Natural killer cell (primary cell): ENCODE data around the gene BPIFB1. TPM values are rescaled to one million over a fixed set of nuclear protein-coding genes. Genes with fewer than 3 reads are reported as not detected.

Experiments used
- ATAC-seq, 3 donors: fragments of 150-1000 bp in 2 of 3; fragments of 200-7000 bp in 1 of 3; cut with Tn5 transposase; 1 replicate in 1 of 3; 2 replicates in 2 of 3; pipeline ENCODE4 v1.10.0; 2021; ENCODE audit warnings: mild to moderate bottlenecking in 2 of 3, moderate library complexity in 2 of 3
- DNase-seq, 2 donors: peaks; one replicate each; pipeline versions ENCODE4 v3.0.0 to v3.0.0-alpha.2; 2013 to 2021; ENCODE audit warnings: mixed read lengths in 1 of 2
- H3K27ac ChIP-seq: one replicate; pipeline ENCODE4 v1.5.1; 2013; ENCODE audit warnings: mild to moderate bottlenecking, low read length
- H3K27me3 ChIP-seq: one replicate; pipeline ENCODE4 v1.6.1; 2013; ENCODE audit warnings: low read length; ENCODE audit not compliant: control insufficient read depth, insufficient read depth
- H3K36me3 ChIP-seq: one replicate; pipeline ENCODE4 v1.6.1; 2013; ENCODE audit warnings: low read length; ENCODE audit not compliant: control insufficient read depth, insufficient read depth
- H3K4me1 ChIP-seq: one replicate; pipeline ENCODE4 v1.6.1; 2013; ENCODE audit warnings: low read length; ENCODE audit not compliant: control insufficient read depth, insufficient read depth
- H3K4me3 ChIP-seq: one replicate; pipeline ENCODE4 v1.5.1; 2013; ENCODE audit warnings: low read length
- H3K9me3 ChIP-seq: one replicate; pipeline ENCODE4 v1.6.1; 2013; ENCODE audit warnings: low read length; ENCODE audit not compliant: control insufficient read depth, insufficient read depth
- H3K27ac Mint-ChIP-seq, 2 donors: one replicate each; pipeline ENCODE4 v1.8.0; 2022; ENCODE audit warnings: mild to moderate bottlenecking in 2 of 2, mixed read lengths in 2 of 2, moderate library complexity in 1 of 2
- H3K27me3 Mint-ChIP-seq, 2 donors: one replicate each; pipeline ENCODE4 v1.8.0; 2022; ENCODE audit warnings: low read depth in 2 of 2, mixed read lengths in 2 of 2
- H3K36me3 Mint-ChIP-seq: one replicate; pipeline ENCODE4 v1.8.0; 2022; ENCODE audit warnings: mixed read lengths
- H3K4me1 Mint-ChIP-seq, 2 donors: one replicate each; pipeline ENCODE4 v1.8.0; 2022; ENCODE audit warnings: mixed read lengths in 2 of 2
- H3K4me3 Mint-ChIP-seq: one replicate; pipeline ENCODE4 v1.8.0; 2022; ENCODE audit warnings: mild to moderate bottlenecking, moderate library complexity, mixed read lengths
- H3K9me3 Mint-ChIP-seq, 2 donors: one replicate each; pipeline ENCODE4 v1.8.0; 2022; ENCODE audit warnings: mixed read lengths in 2 of 2
- WGBS: methylation state at CpG from one replicate; pipeline ENCODE4 v1.1.7; 2013; ENCODE audit warnings: missing lambda C conversion rate; ENCODE audit not compliant: insufficient coverage; 5-methylcytosine and 5-hydroxymethylcytosine counted together
- intact Hi-C: fragments of 100-400 bp; cut with micrococcal nuclease; formaldehyde crosslinking; loops from one replicate; pipeline ENCODE4 v1.14.2; 2022
- total RNA-seq, 4 donors: library from RNA; stranded (reverse); fragments of 120-200 nt in 1 of 4; gene quantifications; one replicate each; pipeline versions ENCODE4 v1.2.3 to v1.2.4, GENCODE V29; 2013 to 2022
- TF ChIP-seq, protein P1 (sequence below): fragments of 200-600 bp; IDR thresholded peaks from one replicate; pipeline ENCODE4 v1.8.0; 2022; ENCODE audit warnings: antibody characterized with exemption

The BPIFB1 gene
- total RNA-seq, 3 donors from 2014 or later (not counting 1 experiment from before 2014, with no cell fraction given), result not detected

GRCh38 chr20:33250666-33251065 is 32.3 kb upstream of the BPIFB1 start:
- Histone ChIP-seq H3K4me1 (no peaks in the 10 kb centered on the region), H3K27me3 (no peaks in the 10 kb centered on the region), H3K27ac (no peak overlapping the region), H3K4me3 (no peak overlapping the region), H3K36me3 (no peaks in the 10 kb centered on the region), H3K9me3 (no peaks in the 10 kb centered on the region)
- no peaks in the 10 kb centered on the region for H3K9me3 Mint-ChIP-seq
- peaks cover 7 to 15% of the 10 kb centered on the region in 2 donors for H3K27me3 Mint-ChIP-seq
- H3K4me1 Mint-ChIP-seq, result no peaks in the 10 kb centered on the region
- no peaks in the 10 kb centered on the region for H3K36me3 Mint-ChIP-seq
- intact Hi-C loops, result no loop called here
- TF ChIP-seq, protein P1, sequence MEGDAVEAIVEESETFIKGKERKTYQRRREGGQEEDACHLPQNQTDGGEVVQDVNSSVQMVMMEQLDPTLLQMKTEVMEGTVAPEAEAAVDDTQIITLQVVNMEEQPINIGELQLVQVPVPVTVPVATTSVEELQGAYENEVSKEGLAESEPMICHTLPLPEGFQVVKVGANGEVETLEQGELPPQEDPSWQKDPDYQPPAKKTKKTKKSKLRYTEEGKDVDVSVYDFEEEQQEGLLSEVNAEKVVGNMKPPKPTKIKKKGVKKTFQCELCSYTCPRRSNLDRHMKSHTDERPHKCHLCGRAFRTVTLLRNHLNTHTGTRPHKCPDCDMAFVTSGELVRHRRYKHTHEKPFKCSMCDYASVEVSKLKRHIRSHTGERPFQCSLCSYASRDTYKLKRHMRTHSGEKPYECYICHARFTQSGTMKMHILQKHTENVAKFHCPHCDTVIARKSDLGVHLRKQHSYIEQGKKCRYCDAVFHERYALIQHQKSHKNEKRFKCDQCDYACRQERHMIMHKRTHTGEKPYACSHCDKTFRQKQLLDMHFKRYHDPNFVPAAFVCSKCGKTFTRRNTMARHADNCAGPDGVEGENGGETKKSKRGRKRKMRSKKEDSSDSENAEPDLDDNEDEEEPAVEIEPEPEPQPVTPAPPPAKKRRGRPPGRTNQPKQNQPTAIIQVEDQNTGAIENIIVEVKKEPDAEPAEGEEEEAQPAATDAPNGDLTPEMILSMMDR, result no peak
- 82% methylated on average over 2 of the region's 2 CpGs for WGBS
- H3K27ac Mint-ChIP-seq, result no peak overlapping the region
- DNase-seq (no peak), ATAC-seq (no peak)
- no peak overlapping the region for H3K4me3 Mint-ChIP-seq

DNA sequence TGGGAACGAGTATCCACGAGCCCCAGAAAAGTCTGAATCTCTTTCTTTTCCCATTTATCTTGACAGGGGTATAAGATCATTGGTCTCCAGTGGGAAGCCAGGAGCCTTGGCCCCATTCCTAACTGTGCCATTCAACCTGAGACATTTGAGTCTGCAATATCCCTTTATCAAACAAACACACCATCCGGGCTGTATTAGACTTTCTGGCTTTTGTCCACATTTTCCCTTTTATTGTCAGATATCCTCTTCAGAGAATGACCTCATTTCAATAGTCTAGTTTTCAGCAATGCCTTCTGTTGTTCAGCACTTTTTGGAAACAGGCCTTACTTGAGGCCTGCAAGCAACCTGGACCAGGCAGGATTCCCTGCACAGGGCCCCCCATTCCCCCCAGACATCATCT is 31.5 kb upstream of the BPIFB1 start:
- Histone ChIP-seq H3K27me3 (no peaks in the 10 kb centered on the region), H3K4me1 (no peaks in the 10 kb centered on the region), H3K27ac (no peak overlapping the region), H3K9me3 (no peaks in the 10 kb centered on the region), H3K36me3 (no peaks in the 10 kb centered on the region), H3K4me3 (no peak overlapping the region)
- no peak for DNase-seq
- no peak overlapping the region for H3K27ac Mint-ChIP-seq
- TF ChIP-seq, protein P1, result no peak
- no peaks in the 10 kb centered on the region for H3K9me3 Mint-ChIP-seq
- no peaks in the 10 kb centered on the region for H3K36me3 Mint-ChIP-seq
- no peaks in the 10 kb centered on the region for H3K4me1 Mint-ChIP-seq
- H3K27me3 Mint-ChIP-seq, result peaks cover 7 to 23% of the 10 kb centered on the region in 2 donors
- H3K4me3 Mint-ChIP-seq, result no peak overlapping the region
- intact Hi-C loops, result no loop called here
- no peak for ATAC-seq
- 88% methylated on average over 3 of the region's 3 CpGs for WGBS

- ATAC-seq, result no peak
- Histone ChIP-seq H3K27ac (no peak overlapping the region), H3K27me3 (no peaks in the 10 kb centered on the region), H3K4me3 (no peak overlapping the region), H3K9me3 (no peaks in the 10 kb centered on the region), H3K36me3 (no peaks in the 10 kb centered on the region), H3K4me1 (no peaks in the 10 kb centered on the region)
- H3K27me3 Mint-ChIP-seq, result peaks cover 11 to 25% of the 10 kb centered on the region in 2 donors
- H3K9me3 Mint-ChIP-seq, result no peaks in the 10 kb centered on the region
- H3K4me1 Mint-ChIP-seq, result no peaks in the 10 kb centered on the region
- TF ChIP-seq, protein P1, result no peak
- intact Hi-C loops, result no loop called here
- no peak overlapping the region for H3K27ac Mint-ChIP-seq
- no peaks in the 10 kb centered on the region for H3K36me3 Mint-ChIP-seq
- WGBS, result 100% methylated on average over 3 of the region's 3 CpGs
- no peak overlapping the region for H3K4me3 Mint-ChIP-seq
- DNase-seq, result no peak
Measured at GRCh38 chr20:33252460-33252859, 30.6 kb upstream of the BPIFB1 start.

DNA sequence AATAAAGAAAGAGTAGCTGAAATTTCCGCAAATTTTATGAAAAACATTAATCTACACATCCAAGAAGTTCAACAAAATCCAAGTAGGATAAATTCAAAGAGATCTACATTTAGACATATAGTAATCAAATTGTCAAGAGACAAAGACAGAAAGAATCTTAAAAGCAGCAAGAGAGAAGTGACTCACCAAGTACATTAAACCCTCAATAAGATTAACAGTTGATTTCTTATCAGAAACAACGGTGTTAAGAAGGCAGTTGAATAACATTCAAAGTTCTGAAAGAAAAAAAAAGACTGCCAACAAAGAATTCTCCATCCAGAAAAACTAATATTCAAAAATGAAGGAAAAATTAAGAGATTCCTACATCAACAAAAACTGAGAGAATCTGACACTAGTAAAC is 28.0 kb upstream of the BPIFB1 start:
- WGBS, result no CpG with 5 or more reads among the region's 2 CpGs
- no peak overlapping the region for H3K27ac ChIP-seq
- intact Hi-C loops, result no loop called here
- Mint-ChIP-seq H3K27ac (no peak overlapping the region), H3K36me3 (no peaks in the 10 kb centered on the region), H3K4me3 (no peak overlapping the region), H3K9me3 (no peaks in the 10 kb centered on the region), H3K27me3 (peaks cover 11 to 32% of the 10 kb centered on the region in 2 donors), H3K4me1 (no peaks in the 10 kb centered on the region)
- TF ChIP-seq, protein P1, result no peak
- no peaks in the 10 kb centered on the region for H3K9me3 ChIP-seq
- H3K27me3 ChIP-seq, result no peaks in the 10 kb centered on the region
- H3K4me3 ChIP-seq, result no peak overlapping the region
- ATAC-seq, result no peak
- H3K4me1 ChIP-seq, result no peaks in the 10 kb centered on the region
- DNase-seq, result no peak
- no peaks in the 10 kb centered on the region for H3K36me3 ChIP-seq
